Muscle layer of colon (tissue), 2 donors: Measurements from ENCODE around the gene PRLH.

Experiments
- H3K27ac ChIP-seq: one replicate; pipeline ENCODE4 v1.7.0; 2013; ENCODE audit warnings: low read depth, mild to moderate bottlenecking, low read length, moderate library complexity
- H3K27me3 ChIP-seq, 2 donors: one replicate each; pipeline ENCODE4 v1.7.0; 2013; ENCODE audit warnings: low read length in 2 of 2, mild to moderate bottlenecking in 2 of 2; ENCODE audit not compliant: insufficient read depth in 2 of 2, control insufficient read depth in 1 of 2
- H3K36me3 ChIP-seq: one replicate; pipeline ENCODE4 v1.7.0; 2013; ENCODE audit warnings: mild to moderate bottlenecking, low read length; ENCODE audit not compliant: insufficient read depth
- H3K4me1 ChIP-seq: one replicate; pipeline ENCODE4 v1.7.0; 2013; ENCODE audit warnings: mild to moderate bottlenecking, low read length; ENCODE audit not compliant: insufficient read depth
- H3K4me3 ChIP-seq, 2 donors: one replicate each; pipeline ENCODE4 v1.7.0; 2013; ENCODE audit warnings: low read length in 2 of 2, low read depth in 1 of 2, mild to moderate bottlenecking in 1 of 2, moderate library complexity in 1 of 2
- H3K9ac ChIP-seq: one replicate; pipeline ENCODE4 v1.7.0; 2013; ENCODE audit warnings: low read length
- H3K9me3 ChIP-seq: one replicate; pipeline ENCODE4 v1.7.0; 2013; ENCODE audit warnings: mild to moderate bottlenecking, low read length
- donor health status: abdominal sarcoma.
- donor health status: Adenocarcinoma of cecum.

The PRLH gene

DNA sequence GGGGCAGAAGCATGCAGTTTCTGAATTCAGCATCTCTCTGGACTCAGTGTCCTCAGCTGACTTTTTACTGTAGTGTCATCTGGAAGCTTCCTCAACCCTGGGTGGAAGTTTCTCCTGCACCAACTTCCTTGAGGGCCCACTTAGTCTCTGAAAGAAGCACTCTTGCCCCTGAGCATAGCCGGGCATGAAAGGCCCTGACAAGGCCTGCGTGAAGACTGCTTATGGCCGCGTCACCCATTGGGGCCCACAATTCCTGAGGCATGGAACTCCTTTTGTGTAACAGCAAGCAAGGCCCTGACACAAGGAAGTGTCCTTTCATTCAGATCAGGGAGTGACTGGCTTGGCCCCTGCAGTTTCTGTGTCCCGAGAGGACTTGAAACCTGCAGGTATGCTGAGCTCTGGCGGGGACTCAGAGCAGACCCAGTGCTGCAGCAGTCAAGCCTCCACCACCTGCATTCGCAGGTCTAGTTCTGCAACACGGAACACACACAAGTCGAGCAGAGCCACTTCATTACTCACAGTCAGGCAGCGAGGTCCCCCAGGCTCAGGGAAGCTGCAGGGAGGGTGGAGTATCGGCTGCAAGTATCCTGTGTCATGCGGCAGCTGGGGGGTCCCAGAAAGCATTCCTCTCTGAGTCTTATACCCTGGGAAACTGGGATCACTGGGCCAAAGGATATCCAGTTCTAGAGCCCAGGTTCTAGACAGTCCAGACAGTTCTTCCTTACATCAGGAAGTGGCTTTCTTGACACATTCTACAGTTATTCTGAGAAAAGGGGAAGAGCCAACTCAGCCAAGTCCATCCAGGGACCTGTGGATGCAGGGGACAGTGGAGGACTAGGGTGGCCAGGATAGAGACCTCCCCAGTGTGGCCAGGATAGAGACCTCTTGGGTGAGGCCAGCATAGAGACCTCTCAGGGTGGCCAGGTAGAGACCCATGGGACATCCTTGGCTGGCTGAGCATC is 35.6 kb upstream of the PRLH start:
- Histone ChIP-seq H3K27ac (no peak overlapping the region), H3K4me1 (no peaks in the 10 kb centered on the region), H3K4me3 (no peak overlapping the region), H3K9ac (no peak overlapping the region), H3K27me3 (no peaks in the 10 kb centered on the region), H3K36me3 (no peaks in the 10 kb centered on the region), H3K9me3 (no peaks in the 10 kb centered on the region)

DNA sequence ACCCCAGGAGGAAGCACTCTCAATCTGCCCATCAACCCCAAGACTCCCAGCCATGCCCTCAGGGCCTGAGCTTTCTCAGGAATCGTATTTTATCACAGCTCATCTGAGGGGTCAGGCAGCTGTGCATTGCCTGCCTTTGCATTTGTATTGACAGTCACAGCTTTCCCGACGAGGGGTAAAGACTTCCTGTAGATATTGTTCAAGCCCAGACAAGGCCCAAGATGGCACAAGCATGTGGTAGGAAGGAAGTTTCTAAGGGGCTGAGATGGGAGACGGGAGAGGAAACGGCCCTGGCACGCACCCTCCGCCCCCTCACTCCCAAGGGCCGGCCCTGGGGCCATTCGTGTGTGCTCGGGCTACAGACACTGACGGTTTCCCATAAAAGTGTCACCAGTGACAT is 34.2 kb upstream of the PRLH start:
- H3K4me3 ChIP-seq, result no peak overlapping the region
- H3K4me1 ChIP-seq, result no peaks in the 10 kb centered on the region
- no peaks in the 10 kb centered on the region for H3K9me3 ChIP-seq
- no peaks in the 10 kb centered on the region for H3K36me3 ChIP-seq
- H3K27me3 ChIP-seq, result no peaks in the 10 kb centered on the region
- H3K27ac ChIP-seq, result no peak overlapping the region
- H3K9ac ChIP-seq, result no peak overlapping the region

DNA sequence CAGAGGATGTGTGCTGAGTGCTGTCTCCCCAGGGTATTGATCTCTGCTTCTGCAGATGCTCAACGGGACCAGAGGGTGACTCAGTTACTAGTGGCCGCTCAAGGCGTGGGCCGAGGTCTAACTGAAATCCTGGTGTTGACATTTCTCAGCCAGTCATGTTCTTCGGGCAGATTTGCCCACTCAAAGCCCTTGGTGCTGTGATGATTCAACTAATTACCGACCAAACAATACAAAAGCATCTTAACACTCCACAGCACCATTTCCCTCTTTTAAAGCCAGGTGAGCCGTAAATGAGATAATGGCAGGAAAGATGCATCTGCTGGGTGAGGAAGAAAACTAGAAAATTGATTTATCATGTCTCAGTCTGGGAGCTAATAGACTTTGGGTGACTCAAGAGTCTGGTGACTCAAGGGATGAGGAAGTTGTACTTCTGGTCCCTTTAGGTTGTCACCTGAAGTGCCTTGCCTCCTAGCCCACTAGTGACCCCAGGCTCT is 32.7 kb upstream of the PRLH start:
- Histone ChIP-seq H3K27me3 (no peaks in the 10 kb centered on the region), H3K36me3 (no peaks in the 10 kb centered on the region), H3K9me3 (no peaks in the 10 kb centered on the region), H3K9ac (no peak overlapping the region), H3K27ac (no peak overlapping the region), H3K4me1 (no peaks in the 10 kb centered on the region), H3K4me3 (no peak overlapping the region)

DNA sequence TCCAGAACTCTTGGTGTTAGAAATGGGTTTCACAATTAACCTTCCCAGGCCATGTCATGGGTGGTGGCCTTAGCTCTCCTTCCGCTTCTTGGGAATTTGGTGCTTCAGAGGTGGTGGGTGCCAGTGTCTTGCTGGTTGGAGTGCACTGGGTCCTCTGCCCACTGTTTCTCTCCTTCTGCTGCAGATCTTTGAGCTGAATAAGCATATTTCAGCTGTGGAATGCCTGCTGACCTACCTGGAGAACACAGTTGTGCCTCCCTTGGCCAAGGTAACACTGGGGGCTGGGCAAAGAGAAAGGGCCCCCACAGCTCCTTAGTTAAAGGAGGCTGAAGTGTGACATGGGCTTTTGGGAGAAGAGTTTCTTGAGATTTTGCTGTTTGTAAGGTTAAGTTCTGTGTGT is 32.0 kb upstream of the PRLH start:
- no peak overlapping the region for H3K27ac ChIP-seq
- no peak overlapping the region for H3K4me3 ChIP-seq
- H3K27me3 ChIP-seq, result no peaks in the 10 kb centered on the region
- H3K4me1 ChIP-seq, result no peaks in the 10 kb centered on the region
- no peaks in the 10 kb centered on the region for H3K9me3 ChIP-seq
- H3K36me3 ChIP-seq, result no peaks in the 10 kb centered on the region
- no peak overlapping the region for H3K9ac ChIP-seq

DNA sequence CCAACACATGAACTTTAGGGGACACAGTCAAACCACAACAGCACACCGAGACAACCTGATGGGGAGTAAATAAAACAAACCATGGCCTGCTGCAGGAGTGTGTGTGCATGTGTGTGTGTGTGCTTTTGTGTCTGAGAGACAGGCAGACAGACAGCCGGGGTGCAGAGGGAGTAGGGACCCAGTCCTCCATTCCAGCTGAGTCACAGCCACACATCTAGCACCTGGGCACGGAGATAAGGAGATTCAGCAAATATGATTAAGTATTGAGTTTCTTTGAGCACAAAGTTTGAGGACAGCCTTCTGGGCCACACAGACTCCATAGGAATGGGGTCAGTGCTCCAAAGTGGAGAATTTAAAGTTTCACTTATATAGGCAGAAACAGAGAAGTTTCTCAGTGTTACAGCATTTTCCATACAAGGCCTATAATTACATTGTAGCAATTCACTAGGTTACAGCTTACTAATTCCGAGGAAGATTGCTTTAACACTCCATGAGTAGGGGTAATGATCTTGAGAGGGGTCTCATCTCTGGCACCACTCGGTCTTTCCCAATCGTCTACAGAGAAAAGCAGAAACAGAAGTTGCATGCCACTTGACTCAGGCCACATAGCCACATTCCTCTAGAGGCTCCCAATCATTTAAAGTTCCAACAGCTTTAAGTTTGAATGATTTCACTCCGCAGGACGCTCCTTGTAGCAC is 30.8 kb upstream of the PRLH start:
- Histone ChIP-seq H3K27ac (no peak overlapping the region), H3K9me3 (no peaks in the 10 kb centered on the region), H3K4me3 (no peak overlapping the region), H3K4me1 (no peaks in the 10 kb centered on the region), H3K27me3 (no peaks in the 10 kb centered on the region), H3K9ac (no peak overlapping the region), H3K36me3 (no peaks in the 10 kb centered on the region)

DNA sequence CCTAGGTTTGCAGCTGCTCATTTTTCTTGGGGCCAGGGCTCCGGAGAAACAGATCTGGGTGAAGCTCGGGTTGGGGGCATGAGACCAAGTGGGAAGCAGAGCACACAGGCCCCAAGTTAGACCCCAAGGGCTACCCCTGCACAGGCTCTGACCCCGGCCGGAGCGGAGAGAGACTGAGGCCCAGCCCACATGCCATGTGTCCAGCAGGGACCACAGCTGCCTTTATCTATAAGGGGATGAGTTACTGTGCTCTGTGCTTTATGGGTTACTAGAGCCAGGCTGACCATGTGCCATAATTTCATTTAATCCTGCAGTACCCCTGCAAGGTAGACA is 30.3 kb upstream of the PRLH start:
- Histone ChIP-seq H3K4me3 (no peak overlapping the region), H3K9me3 (no peaks in the 10 kb centered on the region), H3K27me3 (no peaks in the 10 kb centered on the region), H3K9ac (no peak overlapping the region), H3K36me3 (no peaks in the 10 kb centered on the region), H3K4me1 (no peaks in the 10 kb centered on the region), H3K27ac (no peak overlapping the region)

DNA sequence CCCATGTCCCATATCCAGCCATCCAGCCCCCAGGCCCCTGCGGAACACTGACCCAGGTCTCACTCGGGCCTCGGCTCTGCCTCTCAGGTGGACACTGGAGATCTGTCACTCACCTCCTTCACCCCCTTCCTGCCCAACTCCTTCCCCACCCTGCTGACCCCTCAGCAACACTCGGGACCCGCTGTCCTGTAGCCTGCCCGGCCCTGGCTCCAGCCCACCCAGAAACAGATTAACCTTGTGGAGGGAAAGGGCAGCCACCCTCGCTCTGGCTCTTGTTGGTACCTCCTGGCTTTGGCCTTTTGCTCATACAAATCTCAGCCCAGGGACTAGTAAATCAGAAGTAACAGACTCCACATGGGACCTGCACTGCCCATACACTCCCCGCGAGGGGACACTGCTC is 29.8 kb upstream of the PRLH start:
- H3K36me3 ChIP-seq, result no peaks in the 10 kb centered on the region

DNA sequence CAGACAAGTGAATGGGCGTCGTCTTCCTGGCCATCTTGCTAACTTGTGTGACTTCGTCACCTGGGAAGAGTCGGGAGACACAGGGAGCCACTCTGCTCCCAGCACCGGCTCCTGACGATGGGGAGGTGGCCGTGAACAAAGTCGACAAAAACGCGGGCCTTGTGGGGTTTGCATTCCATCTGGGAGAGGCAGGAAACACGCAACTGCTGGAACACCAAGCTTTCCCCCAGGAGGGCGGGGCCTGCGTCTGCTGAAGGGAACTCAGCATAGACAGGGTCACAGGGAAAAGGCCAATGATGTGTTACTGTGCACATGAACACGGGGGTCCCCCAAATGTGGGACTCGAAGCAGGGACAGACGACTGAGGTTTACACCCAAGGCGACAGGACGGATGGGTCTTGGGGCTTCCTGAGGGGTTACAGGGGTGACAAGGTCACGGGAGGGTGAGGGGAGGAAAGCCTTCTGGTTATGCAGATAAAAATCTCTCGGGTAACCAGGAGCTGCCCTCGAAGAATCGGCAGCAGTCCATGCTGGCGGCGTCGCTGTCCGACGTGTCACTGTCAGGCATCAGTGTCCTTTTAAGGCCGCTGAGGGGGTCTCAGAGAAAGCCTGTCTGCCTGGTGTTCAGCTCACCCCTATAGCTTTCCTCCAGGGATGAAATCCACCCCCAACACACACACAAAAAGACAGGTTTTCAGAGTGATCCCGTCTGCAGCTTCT is 28.2 kb upstream of the PRLH start:
- Histone ChIP-seq H3K9ac (no peak overlapping the region), H3K36me3 (no peaks in the 10 kb centered on the region), H3K9me3 (no peaks in the 10 kb centered on the region), H3K27me3 (no peaks in the 10 kb centered on the region), H3K27ac (no peak overlapping the region), H3K4me3 (no peak overlapping the region), H3K4me1 (no peaks in the 10 kb centered on the region)

More for the DNA sequence above, 29.8 kb upstream of the PRLH start:
- Histone ChIP-seq H3K9me3 (no peaks in the 10 kb centered on the region), H3K9ac (no peak overlapping the region), H3K27me3 (no peaks in the 10 kb centered on the region), H3K27ac (no peak overlapping the region), H3K4me1 (no peaks in the 10 kb centered on the region), H3K4me3 (no peak overlapping the region)

DNA sequence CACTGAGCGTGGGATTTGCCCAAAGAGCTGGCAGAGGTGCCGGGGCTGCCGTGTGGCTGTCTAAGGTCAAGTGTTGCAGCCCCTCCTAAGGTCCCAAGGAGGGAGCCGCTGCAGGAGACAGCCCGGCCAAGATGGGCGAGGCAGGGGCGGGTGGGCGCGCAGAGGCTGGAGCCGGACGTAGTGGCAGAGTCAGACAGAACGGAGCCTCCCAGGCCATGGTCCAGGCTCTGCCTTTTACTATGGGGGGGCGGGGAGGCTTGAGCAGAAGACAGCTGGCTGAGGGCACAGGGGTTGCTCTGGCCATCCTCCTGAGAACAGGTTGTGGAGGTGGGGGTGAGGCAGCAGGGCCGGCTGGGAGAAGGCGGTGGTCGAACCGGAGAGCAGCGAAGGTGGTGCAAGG is 27.5 kb upstream of the PRLH start:
- Histone ChIP-seq H3K27me3 (no peaks in the 10 kb centered on the region), H3K4me3 (no peak overlapping the region), H3K9ac (no peak overlapping the region), H3K9me3 (no peaks in the 10 kb centered on the region), H3K36me3 (no peaks in the 10 kb centered on the region), H3K27ac (no peak overlapping the region), H3K4me1 (no peaks in the 10 kb centered on the region)

DNA sequence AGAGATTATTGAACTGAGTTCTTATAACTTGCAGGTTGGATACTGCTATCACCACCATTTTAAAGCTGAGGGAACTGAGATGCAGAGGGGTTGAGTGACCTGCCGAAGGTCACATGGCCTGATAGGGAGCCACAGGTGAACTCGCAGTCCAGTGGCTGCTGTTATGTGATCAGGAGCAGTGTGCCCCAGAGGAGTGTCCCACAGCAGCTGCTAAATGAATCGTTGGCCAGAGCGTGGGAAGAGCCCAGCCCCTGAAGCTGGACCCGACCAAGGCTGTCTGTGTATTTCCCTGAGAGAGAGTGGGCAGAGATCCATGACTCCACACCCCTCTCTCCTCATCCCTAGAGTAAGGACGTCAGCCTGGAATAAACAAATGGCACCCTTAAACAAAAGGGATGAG is 26.7 kb upstream of the PRLH start:
- no peak overlapping the region for H3K27ac ChIP-seq
- H3K27me3 ChIP-seq, result no peaks in the 10 kb centered on the region
- H3K36me3 ChIP-seq, result no peaks in the 10 kb centered on the region
- no peak overlapping the region for H3K4me3 ChIP-seq
- no peak overlapping the region for H3K9ac ChIP-seq
- H3K4me1 ChIP-seq, result no peaks in the 10 kb centered on the region
- no peaks in the 10 kb centered on the region for H3K9me3 ChIP-seq

DNA sequence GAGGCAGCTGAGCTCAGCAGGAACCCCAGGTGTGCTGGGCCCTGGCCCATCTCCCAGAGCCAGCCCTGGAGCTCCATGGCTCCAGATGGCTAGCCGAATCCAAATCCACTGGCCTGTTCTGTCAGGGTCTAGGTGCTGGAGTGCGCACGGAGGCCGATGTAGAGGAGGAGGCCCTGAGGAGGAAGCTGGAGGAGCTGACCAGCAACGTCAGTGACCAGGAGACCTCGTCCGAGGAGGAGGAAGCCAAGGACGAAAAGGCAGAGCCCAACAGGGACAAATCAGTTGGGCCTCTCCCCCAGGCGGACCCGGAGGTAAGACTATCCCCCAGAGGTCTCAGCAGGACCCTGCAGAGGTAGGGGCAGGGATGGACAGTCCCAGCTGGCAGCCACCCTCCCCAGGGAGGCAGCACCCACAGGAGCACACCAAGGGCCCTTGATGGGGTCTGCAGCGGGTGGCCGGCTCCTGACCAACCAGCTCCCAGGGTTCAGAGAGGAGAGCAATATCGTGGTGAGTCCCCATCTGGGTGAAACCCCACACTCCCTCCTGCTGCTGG is 26.1 kb upstream of the PRLH start:
- no peaks in the 10 kb centered on the region for H3K9me3 ChIP-seq
- H3K27me3 ChIP-seq, result no peaks in the 10 kb centered on the region
- H3K36me3 ChIP-seq, result no peaks in the 10 kb centered on the region
- no peak overlapping the region for H3K9ac ChIP-seq
- no peaks in the 10 kb centered on the region for H3K4me1 ChIP-seq
- no peak overlapping the region for H3K4me3 ChIP-seq
- no peak overlapping the region for H3K27ac ChIP-seq
